Panc1 (cell line): ENCODE measurements around the gene OPN1LW.
"Not testable (repeated sequence)": the region's sequence is repeated elsewhere in the genome, so short reads cannot be mapped to it uniquely, and the experiment has no call there.

Experiments
- POLR2AphosphoS5 ChIP-seq: IDR thresholded peaks from 2 replicates; pipeline ENCODE4 v1.6.1; 2012; ENCODE audit warnings: mild to moderate bottlenecking, low read depth, low read length, moderate library complexity
- TF ChIP-seq, protein P1 (sequence below): fragments of 450-650 bp; IDR thresholded peaks from 2 replicates; pipeline ENCODE4 v1.5.1; 2017; ENCODE audit warnings: mild to moderate bottlenecking
- TF ChIP-seq, protein P2 (sequence below), 2 experiments: IDR thresholded peaks; 2 replicates each; pipeline ENCODE4 v1.6.1; 2011 to 2012; ENCODE audit warnings: low read depth in 2 of 2, control low read depth in 1 of 2, low read length in 1 of 2, mild to moderate bottlenecking in 1 of 2, moderate library complexity in 1 of 2; ENCODE audit not compliant: insufficient read depth in 1 of 2

DNA sequence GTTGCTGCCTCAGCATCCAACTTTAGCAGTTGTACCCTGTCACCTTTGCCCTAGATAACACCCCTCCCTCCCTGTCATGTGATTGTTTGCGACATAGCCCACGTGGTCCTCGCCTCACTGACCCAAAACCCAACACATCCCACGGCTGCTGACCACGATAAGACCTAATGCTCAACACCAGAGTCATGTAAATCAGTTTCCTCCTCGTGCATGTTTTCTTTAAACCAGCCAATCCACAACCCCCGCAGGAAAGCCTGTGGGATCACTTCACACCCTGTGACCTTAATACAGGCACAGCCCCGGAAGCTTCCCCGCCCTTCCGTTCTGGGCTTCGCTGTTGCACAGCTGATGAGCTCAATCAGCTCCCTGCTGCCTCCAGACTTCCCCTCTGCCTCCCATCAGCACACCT, 28.5 kb downstream of the OPN1LW start:
- TF ChIP-seq, protein P1, sequence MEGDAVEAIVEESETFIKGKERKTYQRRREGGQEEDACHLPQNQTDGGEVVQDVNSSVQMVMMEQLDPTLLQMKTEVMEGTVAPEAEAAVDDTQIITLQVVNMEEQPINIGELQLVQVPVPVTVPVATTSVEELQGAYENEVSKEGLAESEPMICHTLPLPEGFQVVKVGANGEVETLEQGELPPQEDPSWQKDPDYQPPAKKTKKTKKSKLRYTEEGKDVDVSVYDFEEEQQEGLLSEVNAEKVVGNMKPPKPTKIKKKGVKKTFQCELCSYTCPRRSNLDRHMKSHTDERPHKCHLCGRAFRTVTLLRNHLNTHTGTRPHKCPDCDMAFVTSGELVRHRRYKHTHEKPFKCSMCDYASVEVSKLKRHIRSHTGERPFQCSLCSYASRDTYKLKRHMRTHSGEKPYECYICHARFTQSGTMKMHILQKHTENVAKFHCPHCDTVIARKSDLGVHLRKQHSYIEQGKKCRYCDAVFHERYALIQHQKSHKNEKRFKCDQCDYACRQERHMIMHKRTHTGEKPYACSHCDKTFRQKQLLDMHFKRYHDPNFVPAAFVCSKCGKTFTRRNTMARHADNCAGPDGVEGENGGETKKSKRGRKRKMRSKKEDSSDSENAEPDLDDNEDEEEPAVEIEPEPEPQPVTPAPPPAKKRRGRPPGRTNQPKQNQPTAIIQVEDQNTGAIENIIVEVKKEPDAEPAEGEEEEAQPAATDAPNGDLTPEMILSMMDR: not testable (repeated sequence)
- not testable (repeated sequence) for TF ChIP-seq POLR2AphosphoS5
- TF ChIP-seq, protein P2, sequence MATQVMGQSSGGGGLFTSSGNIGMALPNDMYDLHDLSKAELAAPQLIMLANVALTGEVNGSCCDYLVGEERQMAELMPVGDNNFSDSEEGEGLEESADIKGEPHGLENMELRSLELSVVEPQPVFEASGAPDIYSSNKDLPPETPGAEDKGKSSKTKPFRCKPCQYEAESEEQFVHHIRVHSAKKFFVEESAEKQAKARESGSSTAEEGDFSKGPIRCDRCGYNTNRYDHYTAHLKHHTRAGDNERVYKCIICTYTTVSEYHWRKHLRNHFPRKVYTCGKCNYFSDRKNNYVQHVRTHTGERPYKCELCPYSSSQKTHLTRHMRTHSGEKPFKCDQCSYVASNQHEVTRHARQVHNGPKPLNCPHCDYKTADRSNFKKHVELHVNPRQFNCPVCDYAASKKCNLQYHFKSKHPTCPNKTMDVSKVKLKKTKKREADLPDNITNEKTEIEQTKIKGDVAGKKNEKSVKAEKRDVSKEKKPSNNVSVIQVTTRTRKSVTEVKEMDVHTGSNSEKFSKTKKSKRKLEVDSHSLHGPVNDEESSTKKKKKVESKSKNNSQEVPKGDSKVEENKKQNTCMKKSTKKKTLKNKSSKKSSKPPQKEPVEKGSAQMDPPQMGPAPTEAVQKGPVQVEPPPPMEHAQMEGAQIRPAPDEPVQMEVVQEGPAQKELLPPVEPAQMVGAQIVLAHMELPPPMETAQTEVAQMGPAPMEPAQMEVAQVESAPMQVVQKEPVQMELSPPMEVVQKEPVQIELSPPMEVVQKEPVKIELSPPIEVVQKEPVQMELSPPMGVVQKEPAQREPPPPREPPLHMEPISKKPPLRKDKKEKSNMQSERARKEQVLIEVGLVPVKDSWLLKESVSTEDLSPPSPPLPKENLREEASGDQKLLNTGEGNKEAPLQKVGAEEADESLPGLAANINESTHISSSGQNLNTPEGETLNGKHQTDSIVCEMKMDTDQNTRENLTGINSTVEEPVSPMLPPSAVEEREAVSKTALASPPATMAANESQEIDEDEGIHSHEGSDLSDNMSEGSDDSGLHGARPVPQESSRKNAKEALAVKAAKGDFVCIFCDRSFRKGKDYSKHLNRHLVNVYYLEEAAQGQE (IDR thresholded peaks at IDR 0.05; ENCODE audit: insufficient read depth in 1 of 2, low read depth in 2 of 2, low read length in 1 of 2): not testable (repeated sequence)
